Tongue (tissue), 2 donors: Measurements from ENCODE around the gene SMYD4. TPM values are rescaled to one million over a fixed set of nuclear protein-coding genes. Genes with fewer than 3 reads are reported as not detected.
"Not testable (repeated sequence)": the region's sequence is repeated elsewhere in the genome, so short reads cannot be mapped to it uniquely, and the experiment has no call there.

ENCODE experiments used
- DNase-seq: peaks from one replicate; pipeline ENCODE4 v3.0.0-alpha.2; 2015
- total RNA-seq: library from RNA; depleted of rRNA; stranded (reverse); fragments of >200 nt; gene quantifications from one replicate; pipeline ENCODE4 v1.2.3, GENCODE V29; 2014

The SMYD4 gene
- total RNA-seq, 1 donor from 2014 or later: 16.1 TPM

DNA sequence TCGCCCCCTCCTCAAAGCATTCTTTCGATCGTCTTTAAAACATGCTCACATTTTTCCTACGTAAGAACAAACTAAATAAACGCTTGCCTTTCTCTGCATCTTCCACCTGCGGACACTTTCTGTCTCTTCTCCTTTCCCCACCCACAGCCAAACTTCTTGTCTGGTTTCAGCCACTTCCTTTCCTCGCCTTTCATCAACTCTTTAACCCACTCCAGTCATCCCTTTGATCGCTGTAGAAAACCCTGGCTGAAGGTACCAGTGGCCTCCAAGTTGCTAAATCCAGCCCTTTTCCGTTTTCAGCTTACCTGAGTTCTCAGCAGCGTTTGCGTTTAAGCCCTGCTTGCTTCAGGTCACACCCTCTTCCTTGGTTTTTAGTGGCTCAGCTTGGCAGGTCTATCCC lies 586 bp upstream of the SMYD4 start:
- peak; percentile 25 for DNase-seq

DNA sequence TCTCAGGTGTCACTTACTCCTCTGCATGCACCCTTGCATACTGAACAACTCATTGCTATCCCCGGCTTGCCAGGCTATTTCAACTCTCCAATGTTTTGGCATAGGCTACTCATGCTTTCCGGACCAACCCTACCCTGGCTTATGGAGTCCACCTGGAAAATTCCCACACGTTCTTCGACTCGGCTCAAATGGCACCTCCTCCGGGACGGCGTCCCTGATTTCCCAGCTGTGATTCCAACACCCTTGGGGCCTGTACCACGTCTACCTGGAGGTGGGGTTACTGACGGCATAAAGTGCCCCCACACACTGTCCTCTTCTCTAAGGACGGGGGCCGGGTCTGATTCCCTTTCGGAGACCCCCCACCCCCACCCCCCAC lies 498 bp downstream of the SMYD4 start:
- DNase-seq: peak; percentile 34

DNA sequence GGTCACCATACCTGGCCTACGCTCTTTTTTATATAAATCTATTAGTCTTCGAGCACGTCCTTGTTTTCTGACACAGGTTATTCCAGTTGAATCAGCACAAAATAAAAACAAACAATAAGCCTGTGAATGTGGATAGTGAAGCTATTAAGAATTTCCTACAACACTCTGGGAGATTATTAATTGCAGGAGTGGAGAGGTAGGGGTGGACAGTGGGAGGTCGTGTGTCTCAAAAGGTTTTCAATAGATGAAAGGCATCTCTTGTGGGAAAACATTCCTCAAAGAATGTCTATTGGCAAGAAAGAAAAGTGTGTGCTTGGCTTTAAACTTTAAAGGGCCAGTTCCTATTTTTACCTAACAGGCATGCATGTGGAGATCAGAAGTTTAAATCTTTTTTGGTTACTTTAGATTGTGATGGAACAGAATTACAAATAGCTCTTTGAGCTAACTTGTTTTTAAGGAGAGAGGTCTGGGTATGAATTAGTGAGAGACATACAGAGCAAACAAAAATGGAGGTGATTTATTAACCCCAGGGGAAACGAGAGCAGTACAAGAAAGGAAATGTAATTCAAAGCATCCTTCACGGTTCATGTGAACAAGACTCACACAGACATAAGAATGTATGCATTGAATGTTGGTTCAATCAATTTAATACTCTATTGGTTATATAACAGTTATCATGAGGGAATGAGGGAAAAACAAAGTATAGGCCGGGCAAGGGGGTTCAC lies 9.0 kb downstream of the SMYD4 start:
- DNase-seq: no peak

DNA sequence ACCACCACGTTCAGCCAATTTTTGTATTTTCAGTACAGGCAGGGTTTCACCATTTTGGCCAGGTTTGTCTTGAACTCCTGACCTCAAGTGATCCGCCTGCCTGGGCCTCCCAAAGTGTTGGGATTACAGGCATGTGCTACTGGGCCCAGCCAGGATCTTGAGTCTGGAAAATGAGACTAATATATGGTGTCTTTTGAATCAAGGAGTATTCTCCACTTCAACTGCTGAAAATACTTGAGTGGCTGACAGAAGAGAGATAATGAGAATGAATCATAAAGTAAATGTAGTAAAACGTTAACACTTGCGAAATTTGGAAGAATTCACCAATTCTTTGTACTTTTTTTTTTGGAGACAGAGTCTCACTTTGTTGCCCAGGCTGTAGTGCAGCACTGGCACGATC lies 16.6 kb downstream of the SMYD4 start:
- no peak for DNase-seq

DNA sequence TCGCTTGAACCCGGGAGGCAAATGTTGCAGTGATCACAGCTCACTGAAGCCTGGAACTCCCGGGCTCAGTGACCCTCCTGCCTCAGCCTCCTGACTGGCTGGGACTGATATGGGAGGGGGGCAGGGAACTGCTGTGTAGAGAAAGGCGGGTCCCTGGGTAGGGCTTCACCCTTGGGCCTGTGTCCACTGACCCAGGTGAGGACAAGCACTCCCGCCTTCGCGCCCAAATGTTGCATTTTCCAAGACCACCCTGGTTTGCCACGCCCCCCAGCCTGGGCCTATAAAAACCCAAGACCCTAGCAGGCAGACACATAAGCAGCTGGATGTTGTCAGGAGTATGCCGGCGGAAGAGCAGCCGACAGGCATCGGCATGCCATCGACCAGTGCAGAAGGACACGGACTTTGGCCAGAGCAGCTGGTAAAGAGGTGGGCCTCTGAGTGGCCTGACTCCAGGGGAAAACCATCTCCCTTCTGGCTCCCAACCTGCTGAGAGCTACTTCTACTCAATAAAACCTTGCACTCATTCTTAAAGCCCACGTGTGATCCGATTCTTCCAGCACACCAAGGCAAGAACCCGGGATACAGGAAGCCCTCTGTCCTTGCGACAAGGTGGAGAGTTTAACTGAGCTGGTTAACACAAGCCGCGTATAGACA lies 19.1 kb downstream of the SMYD4 start:
- DNase-seq: no peak

DNA sequence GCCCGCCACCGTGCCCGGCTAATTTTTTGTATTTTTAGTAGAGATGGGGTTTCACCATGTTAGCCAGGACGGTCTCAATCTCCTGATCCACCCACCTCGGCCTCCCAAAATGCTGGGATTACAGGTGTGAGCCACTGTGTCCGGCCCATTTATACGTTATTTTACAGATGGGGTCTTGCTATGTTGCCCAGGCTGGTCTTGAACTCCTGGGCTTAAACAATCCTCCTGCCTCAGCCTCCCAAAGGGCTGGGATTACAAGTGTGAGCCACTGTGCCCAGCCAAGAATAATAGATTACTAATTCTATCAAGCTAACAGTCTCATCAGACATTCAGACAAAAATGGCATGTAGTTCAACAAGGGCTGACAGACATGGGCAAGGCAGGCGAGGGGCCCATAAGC lies 19.9 kb downstream of the SMYD4 start:
- not testable (repeated sequence) for DNase-seq

DNA sequence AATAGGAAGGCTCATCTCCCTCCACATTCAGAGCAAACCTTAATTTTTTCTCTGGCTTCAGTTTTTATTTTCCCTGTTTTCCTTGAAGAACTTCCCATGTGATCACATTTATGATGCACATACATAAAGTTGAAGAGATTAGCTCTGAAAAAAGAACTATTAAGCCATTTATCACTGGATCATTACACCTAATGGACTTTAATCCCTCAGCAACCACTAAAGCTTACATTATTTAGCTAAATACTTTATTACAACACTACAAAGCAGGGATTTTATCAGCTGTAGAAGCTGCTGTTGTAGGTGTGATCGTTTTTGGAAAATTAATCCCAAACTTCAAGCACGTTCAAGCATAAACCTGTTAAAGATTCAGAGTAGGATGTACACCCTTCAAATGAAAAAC lies 21.1 kb downstream of the SMYD4 start:
- DNase-seq: no peak

DNA sequence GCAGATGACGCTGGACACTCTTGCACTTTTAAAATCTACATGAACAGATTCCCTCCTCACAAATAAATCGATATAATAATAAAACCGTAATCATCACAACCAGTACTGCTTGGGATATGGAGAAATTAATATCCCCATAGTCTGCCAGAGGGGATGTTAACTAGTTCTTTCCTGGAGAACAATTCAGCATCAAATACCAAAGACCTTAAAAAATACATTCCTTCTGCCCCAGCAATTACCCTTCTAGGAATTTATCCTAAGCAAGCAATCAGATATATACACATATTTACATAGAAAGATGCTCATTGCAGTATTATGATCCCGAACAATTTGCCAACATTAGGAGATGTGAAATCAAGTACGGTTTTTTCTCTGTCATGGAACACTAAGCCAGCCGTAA lies 21.8 kb downstream of the SMYD4 start:
- DNase-seq: no peak

DNA sequence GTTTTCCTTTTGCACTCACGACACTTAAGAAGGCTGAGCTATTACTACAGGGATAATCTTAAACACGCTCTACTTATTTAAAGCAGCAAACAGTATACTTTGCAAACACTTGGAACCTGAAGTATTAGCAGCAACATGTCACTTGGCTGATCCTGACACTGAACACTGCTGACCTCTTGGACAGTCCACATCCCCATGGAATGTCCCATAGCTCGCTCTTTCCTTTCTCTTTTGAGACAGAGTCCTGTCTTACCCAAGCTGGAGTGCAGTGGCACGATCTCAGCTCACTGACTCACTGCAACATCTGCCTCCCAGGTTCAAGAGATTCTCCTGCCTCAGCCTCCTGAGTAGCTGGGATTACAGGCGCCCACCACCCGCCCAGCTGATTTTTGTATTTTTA lies 26.4 kb downstream of the SMYD4 start:
- DNase-seq: no peak

DNA sequence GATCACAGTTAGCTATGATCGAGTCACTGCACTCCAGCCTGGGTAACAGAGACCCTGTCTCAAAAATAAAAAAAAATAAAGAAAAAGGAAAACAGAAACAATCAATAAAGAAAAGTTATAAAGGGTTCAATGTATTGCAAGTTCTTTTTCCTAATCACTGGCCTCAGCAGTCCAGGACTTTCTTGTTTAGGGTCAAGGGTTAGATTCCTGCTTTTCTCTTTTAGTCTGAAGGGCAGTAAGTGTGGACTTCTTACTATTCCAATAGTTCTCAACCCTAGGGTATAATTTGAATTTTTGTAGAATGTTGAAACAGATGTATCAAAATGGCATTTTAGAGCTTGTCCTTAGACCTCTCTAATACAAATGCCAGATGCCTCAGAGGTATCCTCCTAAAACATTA lies 27.3 kb downstream of the SMYD4 start:
- no peak for DNase-seq

DNA sequence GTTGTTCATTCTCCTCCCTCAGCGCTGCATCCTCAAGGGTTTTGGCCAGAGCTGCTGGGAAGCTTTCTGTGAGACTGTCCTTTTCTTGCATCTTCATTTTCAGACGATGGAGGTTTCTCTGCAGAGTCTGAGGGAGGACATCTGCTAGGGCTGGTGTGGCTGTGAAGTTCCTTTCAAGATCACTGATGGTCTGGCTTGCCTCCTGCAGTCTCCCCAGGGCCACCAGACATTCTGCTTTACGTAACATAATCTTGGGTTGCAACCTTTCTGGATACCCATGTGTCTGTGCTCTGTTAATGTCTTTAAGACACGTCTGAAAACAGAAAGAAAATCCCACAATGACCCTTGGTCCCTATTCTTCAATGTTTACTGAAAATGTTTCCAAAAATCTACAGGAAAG lies 29.0 kb downstream of the SMYD4 start:
- DNase-seq: no peak

DNA sequence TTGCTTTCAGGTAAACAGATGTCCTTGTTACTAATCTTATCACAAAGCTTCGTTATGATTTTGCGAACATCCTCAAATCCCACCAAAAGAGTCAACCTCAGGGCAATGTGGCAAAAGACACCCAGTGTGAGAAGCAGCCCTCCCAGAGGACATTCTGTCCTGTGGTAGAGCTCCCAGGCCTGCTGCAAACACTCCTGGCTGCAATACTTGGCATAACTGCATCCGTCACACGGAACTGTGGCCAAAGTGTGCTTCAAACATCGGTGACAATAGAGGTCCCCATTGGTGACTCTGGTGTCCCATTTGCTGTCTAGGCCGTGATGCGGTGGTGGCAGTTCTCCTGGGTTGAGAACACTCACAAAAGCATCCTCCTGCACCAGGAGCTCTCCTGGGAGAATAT lies 29.5 kb downstream of the SMYD4 start:
- DNase-seq: no peak

DNA sequence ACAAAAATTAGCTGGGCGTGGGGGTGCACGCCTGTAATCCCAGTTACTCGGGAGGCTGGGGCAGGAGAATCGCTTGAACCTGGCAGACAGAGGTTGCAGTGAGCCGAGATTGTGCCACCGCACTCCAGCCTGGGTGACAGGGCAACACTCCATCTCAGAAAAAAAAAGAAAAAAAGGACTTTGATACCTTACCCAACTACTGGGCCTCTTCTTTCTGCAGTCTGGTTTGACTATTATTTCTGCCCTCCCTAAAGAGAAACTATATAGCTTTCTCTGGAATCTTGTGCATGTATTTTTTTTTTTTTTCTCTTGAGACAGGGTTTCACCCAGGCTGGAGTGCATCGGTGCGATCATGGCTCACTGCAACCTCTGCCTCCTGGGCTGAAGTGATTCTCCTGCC lies 31.9 kb downstream of the SMYD4 start:
- not testable (repeated sequence) for DNase-seq

DNA sequence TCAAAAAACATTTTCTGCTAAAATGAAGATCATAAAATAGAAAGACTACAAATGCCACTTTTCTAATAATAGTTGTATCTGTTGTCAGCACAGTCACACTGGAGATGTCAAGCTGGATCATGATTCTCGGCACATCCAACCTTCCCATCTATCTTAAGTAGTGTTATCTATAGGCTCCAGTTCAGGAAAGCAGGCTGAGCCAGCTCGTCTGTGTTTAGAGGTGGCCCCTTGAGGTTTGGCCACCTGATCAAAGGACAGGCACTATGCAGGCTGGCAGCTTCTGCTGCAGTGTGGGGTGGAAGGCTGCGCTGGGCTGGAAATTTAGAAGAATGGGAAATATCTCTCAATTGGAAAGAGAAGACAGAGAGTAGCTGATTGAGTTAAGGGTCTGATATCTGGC lies 32.4 kb downstream of the SMYD4 start:
- no peak for DNase-seq

DNA sequence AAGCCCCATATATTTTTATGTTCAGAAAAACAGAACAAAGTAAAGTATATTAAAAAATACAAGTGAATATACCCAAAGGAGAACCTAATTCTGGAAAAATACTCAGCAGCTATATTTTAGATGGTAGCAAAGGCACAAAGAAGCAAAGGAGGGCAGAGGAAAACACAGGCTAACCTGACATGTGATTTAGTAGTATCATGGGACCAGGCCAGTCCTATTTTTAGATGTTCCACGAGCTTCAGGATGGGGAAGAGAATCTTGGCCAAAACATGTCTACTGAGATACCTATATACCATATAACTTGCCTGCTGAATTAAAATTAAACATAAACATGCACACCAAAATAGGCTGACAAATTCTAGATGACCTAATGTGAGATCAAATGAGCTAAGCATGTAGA lies 32.9 kb downstream of the SMYD4 start:
- peak; percentile 41 for DNase-seq

DNA sequence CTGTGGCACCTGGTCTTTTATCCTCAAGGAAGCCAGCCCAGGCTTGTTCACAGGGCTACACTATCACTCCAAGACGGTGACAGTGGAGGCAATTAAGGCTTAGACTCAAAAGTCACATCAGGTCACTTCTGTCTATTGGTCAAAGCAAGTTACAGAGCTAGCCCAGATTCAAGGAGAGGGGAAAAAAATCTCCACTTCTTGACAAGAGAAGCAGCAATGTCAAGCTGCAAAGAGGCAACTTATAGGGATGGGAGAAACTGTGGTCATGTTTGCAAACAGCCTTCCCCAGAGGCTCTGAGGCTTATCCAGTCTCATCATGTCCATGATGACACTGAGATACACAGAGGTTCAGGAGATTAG lies 36.3 kb downstream of the SMYD4 start:
- no peak for DNase-seq

DNA sequence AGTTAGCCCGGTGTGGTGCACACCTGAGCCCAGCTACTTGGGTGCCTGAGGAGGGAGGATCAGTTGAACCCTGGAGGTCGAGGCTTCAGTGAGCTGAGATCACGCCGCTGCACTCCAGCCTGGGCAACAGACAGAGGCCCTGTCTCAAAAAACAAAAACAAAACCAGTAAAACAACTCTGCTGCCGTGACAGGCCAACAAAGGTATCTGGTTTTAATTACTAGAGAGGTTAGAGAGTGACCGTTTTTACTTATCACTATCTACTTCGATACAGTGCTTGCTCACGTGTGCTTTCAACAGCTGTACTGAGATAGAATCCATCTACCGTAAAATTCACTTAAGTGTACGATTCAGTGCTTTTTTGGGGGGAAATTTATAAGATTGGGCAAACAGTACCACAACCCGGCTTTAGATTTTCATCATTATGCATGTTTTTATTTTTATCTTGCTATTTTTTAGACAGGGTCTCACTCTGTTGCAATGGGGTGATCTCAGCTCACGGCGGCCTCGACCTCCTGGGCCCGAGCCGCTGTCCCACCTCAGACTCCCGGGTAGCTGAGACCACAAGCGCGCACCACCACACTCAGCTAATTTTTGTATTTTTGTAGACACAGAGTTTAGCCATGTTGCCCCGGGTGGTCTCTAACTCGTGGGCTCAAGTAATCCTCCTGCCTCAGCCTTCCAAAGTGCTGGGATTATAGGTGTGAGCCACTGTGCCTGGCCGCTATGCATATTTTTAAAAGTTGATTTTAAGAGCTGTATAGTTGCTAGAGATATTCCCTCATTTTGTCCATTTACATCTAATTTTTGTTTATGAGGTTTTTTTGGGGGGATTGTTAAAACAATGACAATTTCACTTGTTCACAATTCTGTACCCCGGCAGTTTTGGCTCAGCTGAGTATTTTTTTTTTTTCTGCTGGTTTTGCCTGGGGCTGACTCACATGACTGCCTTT lies 36.9 kb downstream of the SMYD4 start:
- DNase-seq: no peak

DNA sequence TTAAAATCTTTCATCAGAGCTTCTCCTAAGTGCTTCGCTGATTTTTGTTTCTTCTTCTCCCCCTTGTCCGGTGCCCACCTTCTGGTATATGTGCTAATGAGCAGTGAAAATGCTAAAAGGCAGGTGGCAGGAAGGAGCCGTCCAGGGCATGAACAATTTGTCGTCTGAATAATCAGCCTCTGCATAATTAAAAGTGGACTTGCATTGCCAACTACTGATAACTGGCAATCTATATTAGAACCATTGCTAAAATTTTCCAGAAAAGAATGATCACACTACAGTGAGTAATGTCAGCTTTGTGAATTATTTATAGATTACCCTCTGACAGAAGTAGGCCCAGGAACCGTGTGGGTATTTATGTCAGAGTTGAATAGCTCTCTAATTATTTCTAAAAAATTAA lies 39.8 kb downstream of the SMYD4 start:
- no peak for DNase-seq

DNA sequence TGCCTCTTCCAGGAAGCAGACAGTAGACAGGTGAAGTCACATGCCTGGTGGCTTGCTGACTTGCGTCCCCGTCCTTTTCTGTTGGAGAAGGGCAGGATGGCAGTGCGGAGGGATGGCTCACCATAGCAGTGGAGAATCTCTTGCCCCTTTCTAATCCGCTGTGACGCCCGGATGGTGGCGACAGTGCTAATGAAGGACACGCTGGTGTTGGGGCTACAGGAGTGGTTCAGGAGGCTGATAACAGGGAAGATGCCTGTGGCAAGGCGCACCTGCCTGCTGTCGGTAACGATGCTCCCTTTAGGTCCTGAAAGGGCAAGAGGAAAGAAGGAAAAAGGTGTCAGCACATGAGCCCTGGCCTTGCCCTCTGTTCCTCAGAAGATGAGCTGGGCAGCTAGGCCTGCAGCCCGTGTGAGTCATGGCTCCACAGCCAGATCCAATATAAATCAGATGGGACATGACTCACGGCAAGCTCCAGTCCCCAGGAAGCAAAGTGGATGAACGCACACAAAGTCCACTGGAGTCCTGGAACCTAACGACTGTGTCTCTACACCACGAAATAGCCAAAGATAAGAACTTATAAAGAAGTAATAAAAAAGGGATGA lies 42.3 kb downstream of the SMYD4 start:
- DNase-seq: no peak

DNA sequence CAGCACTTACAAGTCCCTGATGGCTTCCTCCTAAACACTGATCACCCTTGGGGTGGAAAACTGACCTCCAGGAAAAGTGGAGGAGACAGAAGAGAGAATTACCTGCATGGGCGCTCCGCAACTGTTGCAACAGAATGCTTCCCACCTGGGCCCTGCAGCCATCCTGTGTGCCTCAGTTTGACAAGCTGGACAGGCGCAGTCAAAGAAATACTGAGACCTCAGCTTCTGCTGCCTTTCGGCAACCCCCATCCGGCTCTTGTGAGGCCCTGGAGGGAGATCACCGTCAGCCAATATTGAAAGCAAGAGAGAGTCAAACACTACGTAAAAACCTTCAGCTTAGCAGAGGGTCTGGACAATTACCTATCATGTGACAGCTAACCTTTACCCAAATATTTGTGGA lies 43.0 kb downstream of the SMYD4 start:
- no peak for DNase-seq

DNA sequence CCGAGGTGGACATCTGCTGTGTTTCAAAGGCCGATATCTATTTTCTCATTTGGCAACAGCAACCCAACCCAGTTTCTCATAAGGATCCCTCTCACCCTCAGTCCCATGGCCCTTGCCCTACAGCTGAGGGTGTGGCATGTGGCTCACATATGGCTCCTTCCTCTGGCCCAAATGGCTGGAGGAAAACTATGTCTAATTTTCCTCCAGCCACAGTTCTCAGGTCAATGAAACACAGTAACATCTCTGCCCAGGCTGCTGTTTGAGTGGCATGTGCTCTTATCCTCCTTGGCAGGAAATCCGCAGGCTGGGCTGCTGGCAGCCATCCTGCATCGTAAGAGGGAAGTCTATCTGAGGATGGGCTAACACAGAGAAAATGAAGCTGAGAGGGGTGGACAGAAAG lies 43.8 kb downstream of the SMYD4 start:
- no peak for DNase-seq

DNA sequence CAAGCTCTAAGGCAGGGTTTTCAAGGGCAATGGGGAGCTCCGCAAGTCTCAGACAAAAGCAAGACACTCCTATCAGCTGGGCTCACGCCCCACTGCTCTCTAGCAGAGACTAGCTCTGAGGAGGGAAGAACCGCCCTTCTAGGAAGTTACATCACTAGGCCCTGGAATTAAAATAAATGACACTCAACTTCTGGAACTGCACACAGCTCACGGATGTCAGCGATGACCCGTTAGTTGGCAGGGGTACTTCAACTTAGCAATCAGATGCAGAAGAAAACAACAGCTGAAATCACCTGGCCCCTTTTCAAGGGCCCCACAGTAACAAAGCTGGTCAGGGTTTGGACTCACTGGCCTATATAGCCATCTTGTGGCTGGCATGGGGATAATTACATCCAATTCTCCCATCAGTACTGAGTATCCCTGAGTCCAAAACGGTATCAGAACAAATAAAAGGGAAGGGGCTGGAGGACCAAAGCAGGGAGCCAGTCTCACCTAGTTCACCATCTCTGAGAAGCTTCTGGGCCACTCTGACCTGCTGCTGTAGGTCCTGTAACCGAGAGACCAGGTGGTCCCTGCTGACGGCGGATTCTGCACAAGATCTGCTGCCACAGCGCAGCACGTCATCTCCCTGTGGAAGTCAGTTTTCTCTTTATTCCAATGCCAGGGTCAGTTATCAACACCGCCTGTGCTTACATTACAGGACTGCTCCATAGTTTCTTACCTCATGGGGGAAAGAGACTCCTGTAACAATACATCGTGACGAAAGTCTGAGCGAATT lies 45.7 kb downstream of the SMYD4 start:
- DNase-seq: peak; percentile 95
